OCI-LY1 (cell line): ENCODE data around the gene AP4E1.

Experiments used
- H2AFZ ChIP-seq: fragments of 200-600 bp; sonication (generic), shearing (Covaris generic); 2 replicates; pipeline ENCODE4 v1.6.0; 2014; ENCODE audit warnings: antibody characterized with exemption, mild to moderate bottlenecking, low read length
- H3F3A ChIP-seq: fragments of 200-600 bp; sonication (generic), shearing (Covaris generic); 2 replicates; pipeline ENCODE4 v1.6.0; 2014; ENCODE audit warnings: mild to moderate bottlenecking, antibody characterized with exemption, low read length, moderate library complexity; ENCODE audit not compliant: insufficient read depth
- H3K27ac ChIP-seq: fragments of 200-600 bp; sonication (generic); 2 replicates; pipeline ENCODE4 v1.5.1; 2014; ENCODE audit warnings: low read length, mixed run types, mild to moderate bottlenecking, low read depth; ENCODE audit not compliant: poor library complexity, severe bottlenecking
- H3K27me3 ChIP-seq: fragments of 200-600 bp; sonication (generic); 2 replicates; pipeline ENCODE4 v1.6.0; 2014; ENCODE audit warnings: antibody characterized with exemption, mild to moderate bottlenecking, low read length, moderate library complexity; ENCODE audit not compliant: insufficient read depth
- H3K36me3 ChIP-seq: fragments of 200-600 bp; sonication (generic); 2 replicates; pipeline ENCODE4 v1.6.1; 2014; ENCODE audit warnings: mild to moderate bottlenecking, antibody characterized with exemption, low read length, moderate library complexity, mixed read lengths; ENCODE audit not compliant: insufficient read depth
- H3K4me1 ChIP-seq: fragments of 200-600 bp; sonication (generic); 2 replicates; pipeline ENCODE4 v1.5.1; 2014; ENCODE audit warnings: mild to moderate bottlenecking, low read length, moderate library complexity; ENCODE audit not compliant: insufficient read depth, severe bottlenecking
- H3K4me2 ChIP-seq: fragments of 200-600 bp; sonication (generic), shearing (Covaris generic); 2 replicates; pipeline ENCODE4 v1.6.1; 2014; ENCODE audit warnings: low read length
- H3K4me3 ChIP-seq: fragments of 200-600 bp; sonication (generic); 2 replicates; pipeline ENCODE4 v1.5.1; 2014; ENCODE audit warnings: low read length, low read depth, mild to moderate bottlenecking, mixed read lengths; ENCODE audit not compliant: poor library complexity, severe bottlenecking
- H3K79me2 ChIP-seq: fragments of 200-600 bp; shearing (Covaris generic); 2 replicates; pipeline ENCODE4 v1.6.1; 2016; ENCODE audit warnings: mixed run types, low read length, mixed read lengths; ENCODE audit not compliant: insufficient read depth
- H3K9ac ChIP-seq: fragments of 200-600 bp; sonication (generic), shearing (Covaris generic); 2 replicates; pipeline ENCODE4 v1.6.1; 2014; ENCODE audit warnings: mild to moderate bottlenecking, low read length, mixed read lengths
- H3K9me2 ChIP-seq: fragments of 200-600 bp; sonication (generic), shearing (Covaris generic); 2 replicates; pipeline ENCODE4 v1.6.1; 2014; ENCODE audit warnings: low read depth, mild to moderate bottlenecking, low read length, mixed read lengths
- H3K9me3 ChIP-seq: fragments of 200-600 bp; shearing (Covaris generic); 2 replicates; pipeline ENCODE4 v1.6.1; 2014; ENCODE audit warnings: low read length, mixed read lengths
- H4K20me1 ChIP-seq: fragments of 200-600 bp; sonication (generic), shearing (Covaris generic); 2 replicates; pipeline ENCODE4 v1.6.0; 2016; ENCODE audit warnings: mild to moderate bottlenecking, low read length; ENCODE audit not compliant: insufficient read depth
- EZH2 ChIP-seq: fragments of 200-600 bp; sonication (generic), shearing (Covaris generic); IDR thresholded peaks from 2 replicates; pipeline ENCODE4 v1.8.0; 2017; ENCODE audit warnings: borderline replicate concordance, mixed run types, mild to moderate bottlenecking, antibody characterized with exemption, low read length, moderate library complexity, mixed read lengths
- TF ChIP-seq, protein P1 (sequence below): fragments of 200-600 bp; sonication (generic), shearing (Covaris generic); IDR thresholded peaks from 2 replicates; pipeline ENCODE4 v1.5.1; 2017; ENCODE audit warnings: mild to moderate bottlenecking, antibody characterized with exemption, low read length, moderate library complexity, mixed read lengths

Gene AP4E1

DNA sequence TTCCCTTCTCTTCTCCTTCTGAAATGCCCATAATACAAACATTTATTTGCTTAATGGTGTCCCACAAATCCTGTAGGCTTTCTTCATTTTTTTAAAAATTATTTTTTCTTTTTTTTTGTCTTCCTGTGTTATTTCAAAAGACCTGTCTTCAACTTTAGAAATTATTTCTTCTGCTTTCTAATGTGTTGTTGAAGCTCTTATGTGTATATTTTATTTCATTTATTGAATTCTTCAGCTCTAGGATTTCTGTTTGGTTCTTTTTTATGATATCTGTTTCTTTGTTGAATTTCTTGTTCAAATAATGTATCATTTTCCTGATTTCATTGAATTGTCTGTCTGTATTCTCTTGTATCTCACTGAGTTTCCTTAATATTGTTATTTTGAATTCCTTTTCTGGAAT, 63.1 kb downstream of the AP4E1 start:
- no peaks in the 10 kb centered on the region for H3F3A ChIP-seq
- no peaks in the 10 kb centered on the region for H3K27me3 ChIP-seq
- TF ChIP-seq EZH2: no peak
- no peaks in the 10 kb centered on the region for H3K9me2 ChIP-seq
- H3K4me3 ChIP-seq: no peak overlapping the region
- no peak overlapping the region for H3K4me2 ChIP-seq
- H3K27ac ChIP-seq: no peak overlapping the region
- no peak overlapping the region for H2AFZ ChIP-seq
- peaks cover 9% of the 10 kb centered on the region for H3K9me3 ChIP-seq
- H3K4me1 ChIP-seq: no peaks in the 10 kb centered on the region
- H4K20me1 ChIP-seq: no peaks in the 10 kb centered on the region
- no peak overlapping the region for H3K9ac ChIP-seq
- no peaks in the 10 kb centered on the region for H3K79me2 ChIP-seq
- peaks cover 76% of the 10 kb centered on the region for H3K36me3 ChIP-seq

DNA sequence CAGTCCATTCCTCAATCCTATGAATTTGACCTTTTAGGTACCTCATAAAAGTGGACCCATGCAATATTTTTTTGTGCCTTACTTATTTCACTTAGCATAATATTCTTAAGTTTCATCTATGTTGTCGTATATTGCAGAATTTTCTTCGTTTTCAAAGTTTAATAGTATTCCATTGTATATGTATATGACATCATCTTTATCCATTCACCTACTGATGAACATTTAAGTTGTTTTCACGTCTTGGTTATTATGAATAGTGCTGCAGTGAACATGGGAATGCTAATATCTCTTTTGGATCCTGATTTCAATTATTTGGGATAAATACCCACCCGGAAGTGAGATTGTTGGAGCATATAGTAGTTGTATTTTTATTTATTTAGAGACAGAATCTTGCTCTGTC, 65.1 kb downstream of the AP4E1 start:
- H3K9me3 ChIP-seq: peaks cover 9% of the 10 kb centered on the region
- H3K4me1 ChIP-seq: no peaks in the 10 kb centered on the region
- H3K4me2 ChIP-seq: no peak overlapping the region
- H3K27ac ChIP-seq: no peak overlapping the region
- no peak for TF ChIP-seq EZH2
- TF ChIP-seq, protein P1, sequence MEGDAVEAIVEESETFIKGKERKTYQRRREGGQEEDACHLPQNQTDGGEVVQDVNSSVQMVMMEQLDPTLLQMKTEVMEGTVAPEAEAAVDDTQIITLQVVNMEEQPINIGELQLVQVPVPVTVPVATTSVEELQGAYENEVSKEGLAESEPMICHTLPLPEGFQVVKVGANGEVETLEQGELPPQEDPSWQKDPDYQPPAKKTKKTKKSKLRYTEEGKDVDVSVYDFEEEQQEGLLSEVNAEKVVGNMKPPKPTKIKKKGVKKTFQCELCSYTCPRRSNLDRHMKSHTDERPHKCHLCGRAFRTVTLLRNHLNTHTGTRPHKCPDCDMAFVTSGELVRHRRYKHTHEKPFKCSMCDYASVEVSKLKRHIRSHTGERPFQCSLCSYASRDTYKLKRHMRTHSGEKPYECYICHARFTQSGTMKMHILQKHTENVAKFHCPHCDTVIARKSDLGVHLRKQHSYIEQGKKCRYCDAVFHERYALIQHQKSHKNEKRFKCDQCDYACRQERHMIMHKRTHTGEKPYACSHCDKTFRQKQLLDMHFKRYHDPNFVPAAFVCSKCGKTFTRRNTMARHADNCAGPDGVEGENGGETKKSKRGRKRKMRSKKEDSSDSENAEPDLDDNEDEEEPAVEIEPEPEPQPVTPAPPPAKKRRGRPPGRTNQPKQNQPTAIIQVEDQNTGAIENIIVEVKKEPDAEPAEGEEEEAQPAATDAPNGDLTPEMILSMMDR: no peak
- no peaks in the 10 kb centered on the region for H3K79me2 ChIP-seq
- H3K27me3 ChIP-seq: no peaks in the 10 kb centered on the region
- H2AFZ ChIP-seq: no peak overlapping the region
- H4K20me1 ChIP-seq: no peaks in the 10 kb centered on the region
- no peak overlapping the region for H3K9ac ChIP-seq
- no peaks in the 10 kb centered on the region; the same call in 1 of the 2 replicates for H3F3A ChIP-seq
- H3K36me3 ChIP-seq: peaks cover 73% of the 10 kb centered on the region
- no peaks in the 10 kb centered on the region for H3K9me2 ChIP-seq
- H3K4me3 ChIP-seq: no peak overlapping the region

- TF ChIP-seq, protein P1: no peak
- Histone ChIP-seq H3K27me3 (no peaks in the 10 kb centered on the region), H3K36me3 (peaks cover 46% of the 10 kb centered on the region)
Observed at GRCh38 chr15:50977162-50977561, 68.7 kb downstream of the AP4E1 start.

DNA sequence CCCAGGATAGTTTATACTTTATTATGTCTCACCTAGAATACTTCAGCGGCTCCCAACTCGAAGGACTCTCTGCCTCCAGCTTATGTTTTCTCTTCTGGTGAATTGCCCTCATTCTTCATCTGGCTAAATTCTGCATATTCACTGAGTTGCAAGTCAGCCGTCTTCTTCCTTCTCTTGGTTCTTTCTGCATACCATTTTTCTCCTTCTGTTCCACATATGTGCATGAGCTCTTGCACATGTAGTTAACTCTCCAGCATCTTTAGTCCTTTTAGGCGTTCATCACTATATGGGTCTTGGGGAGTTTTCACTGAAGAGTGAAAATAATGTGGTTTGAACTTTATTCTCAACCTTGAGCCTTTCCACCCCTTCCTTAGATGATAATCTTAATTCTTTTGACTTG, 70.1 kb downstream of the AP4E1 start:
- Histone ChIP-seq H4K20me1 (no peaks in the 10 kb centered on the region), H3K9ac (no peak overlapping the region), H3K4me1 (no peaks in the 10 kb centered on the region), H3K9me3 (no peaks in the 10 kb centered on the region), H3K9me2 (no peaks in the 10 kb centered on the region), H3K4me2 (no peak overlapping the region), H3F3A (no peaks in the 10 kb centered on the region; the same call in 1 of the 2 replicates), H3K79me2 (no peaks in the 10 kb centered on the region), H3K4me3 (no peak overlapping the region), H2AFZ (no peak overlapping the region), H3K27me3 (no peaks in the 10 kb centered on the region), H3K27ac (no peak overlapping the region), H3K36me3 (peaks cover 35% of the 10 kb centered on the region)
- TF ChIP-seq EZH2: no peak
- TF ChIP-seq, protein P1: no peak

More at GRCh38 chr15:50977162-50977561, 68.7 kb downstream of the AP4E1 start:
- Histone ChIP-seq H3K9me3 (no peaks in the 10 kb centered on the region), H3K4me1 (no peaks in the 10 kb centered on the region), H3K9ac (no peak overlapping the region), H3K4me2 (no peak overlapping the region), H3K79me2 (no peaks in the 10 kb centered on the region), H3K4me3 (no peak overlapping the region), H3F3A (no peaks in the 10 kb centered on the region; the same call in 1 of the 2 replicates), H2AFZ (no peak overlapping the region), H3K9me2 (no peaks in the 10 kb centered on the region), H4K20me1 (no peaks in the 10 kb centered on the region), H3K27ac (no peak overlapping the region)
